NB4 (cell line): ENCODE data around the gene TNNC1.

Experiments
- CTCF ChIP-seq: IDR thresholded peaks from one replicate; pipeline ENCODE4 v1.5.1; 2012; ENCODE audit warnings: low read depth, low read length
- MAX ChIP-seq: IDR thresholded peaks from 2 replicates; pipeline ENCODE4 v1.6.1; 2011; ENCODE audit warnings: low read depth, low read length

GRCh38 chr3:52477796-52478095 lies 23.9 kb upstream of the TNNC1 start:
- TF ChIP-seq CTCF (no peak), MAX (no peak)
